HepG2 (cell line): ENCODE measurements around the gene SLC30A4. TPM values are rescaled to one million over a fixed set of nuclear protein-coding genes. Genes with fewer than 3 reads are reported as not detected.

ENCODE experiments used
- ATF1 ChIP-seq: IDR thresholded peaks from 2 replicates; pipeline ENCODE4 v1.6.1; 2016; ENCODE audit warnings: mild to moderate bottlenecking, control low read depth
- BHLHE40 ChIP-seq: IDR thresholded peaks from 2 replicates; pipeline ENCODE4 v1.6.1; 2011; ENCODE audit warnings: low read length, improper control_type of control experiment
- CBX1 ChIP-seq: IDR thresholded peaks from one replicate; pipeline ENCODE4 v1.6.1; 2016; ENCODE audit warnings: antibody characterized with exemption, low read depth
- HOXA5 ChIP-seq: sonication (generic); formaldehyde crosslinking; IDR thresholded peaks from 2 replicates; pipeline ENCODE4 v1.4.0; 2020; ENCODE audit warnings: missing genetic modification reagents
- PCBP1 ChIP-seq: fragments of 200-400 bp; formaldehyde crosslinking; IDR thresholded peaks from 2 replicates; pipeline ENCODE4 v1.6.1; 2017; ENCODE audit warnings: mild to moderate bottlenecking, low read depth, low read length, borderline replicate concordance
- PLRG1 ChIP-seq: fragments of 450-650 bp; conservative IDR thresholded peaks from 2 replicates; pipeline ENCODE4 v1.6.1; 2016
- ZBTB20 ChIP-seq: sonication (generic); formaldehyde crosslinking; IDR thresholded peaks from 2 replicates; pipeline ENCODE4 v1.8.1; 2023; ENCODE audit warnings: missing genetic modification reagents, low read depth, mild to moderate bottlenecking, borderline replicate concordance
- ZNF253 ChIP-seq: sonication (generic); formaldehyde crosslinking; IDR thresholded peaks from 2 replicates; pipeline ENCODE4 v1.8.0; 2022; ENCODE audit warnings: mild to moderate bottlenecking, missing genetic modification reagents, borderline replicate concordance
- ZNF292 ChIP-seq: sonication (generic); formaldehyde crosslinking; IDR thresholded peaks from 2 replicates; pipeline ENCODE4 v1.8.1; 2022; ENCODE audit warnings: mild to moderate bottlenecking, low read depth, missing genetic modification reagents, borderline replicate concordance
- ZNF660 ChIP-seq: sonication (generic); formaldehyde crosslinking; IDR thresholded peaks from 2 replicates; pipeline ENCODE4 v1.5.1; 2020; ENCODE audit warnings: mild to moderate bottlenecking, low read depth, missing genetic modification reagents, borderline replicate concordance
- ZNF7 ChIP-seq: IDR thresholded peaks from 2 replicates; pipeline ENCODE4 v1.6.1; 2016; ENCODE audit warnings: missing biosample characterization, missing genetic modification reagents
- polyA plus RNA-seq, 8 experiments: library from polyadenylated mRNA; depleted of rRNA in 3 of 8; stranded (reverse) in 7 of 8; unstranded in 1 of 8; fragments of >200 nt; fragmentation: Illumina TruSeq in 4 of 8; extraction: Trizol in 4 of 8; gene quantifications; 2 replicates each; pipeline versions ENCODE4 v1.2.1 to v1.2.3, GENCODE V29; 2011 to 2016; ENCODE audit warnings: low read depth in 4 of 8, missing spikeins in 1 of 8, mixed read lengths in 1 of 8; ENCODE audit not compliant: insufficient read depth in 1 of 8
- total RNA-seq, 5 experiments: library from RNA; depleted of rRNA; stranded (reverse); fragments of >200 nt; fragmentation: Illumina TruSeq; extraction: Trizol; gene quantifications; 2 replicates each; pipeline ENCODE4 v1.2.3, GENCODE V29; 2016; ENCODE audit warnings: low read depth in 1 of 5
- TF ChIP-seq, protein P1 (sequence below): IDR thresholded peaks from 2 replicates; pipeline ENCODE4 v1.6.1; 2016; ENCODE audit warnings: control low read depth
- TF ChIP-seq, protein P2 (sequence below): IDR thresholded peaks from 2 replicates; pipeline ENCODE4 v1.6.1; 2012; ENCODE audit warnings: inconsistent platforms
- TF ChIP-seq, protein P3 (sequence below): sonication (generic); formaldehyde crosslinking; IDR thresholded peaks from 2 replicates; pipeline ENCODE4 v1.4.0; 2020; ENCODE audit warnings: missing genetic modification reagents
- TF ChIP-seq, protein P4 (sequence below): sonication (generic); formaldehyde crosslinking; IDR thresholded peaks from 2 replicates; pipeline ENCODE4 v1.4.0; 2020; ENCODE audit warnings: missing genetic modification reagents
- TF ChIP-seq, protein P5 (sequence below): sonication (generic); formaldehyde crosslinking; IDR thresholded peaks from 2 replicates; pipeline ENCODE4 v1.9.0; 2022; ENCODE audit warnings: missing genetic modification reagents, mild to moderate bottlenecking, borderline replicate concordance
- TF ChIP-seq, protein P6 (sequence below): sonication (generic); formaldehyde crosslinking; IDR thresholded peaks from 2 replicates; pipeline ENCODE4 v1.5.0; 2020; ENCODE audit warnings: mild to moderate bottlenecking, missing genetic modification reagents

SLC30A4 gene
- total and polyA plus RNA-seq, 2 of the 13 experiments (the other 11 are each of a cell fraction or from before 2014, with no cell fraction given) = 0.01 to 0.04 TPM

DNA sequence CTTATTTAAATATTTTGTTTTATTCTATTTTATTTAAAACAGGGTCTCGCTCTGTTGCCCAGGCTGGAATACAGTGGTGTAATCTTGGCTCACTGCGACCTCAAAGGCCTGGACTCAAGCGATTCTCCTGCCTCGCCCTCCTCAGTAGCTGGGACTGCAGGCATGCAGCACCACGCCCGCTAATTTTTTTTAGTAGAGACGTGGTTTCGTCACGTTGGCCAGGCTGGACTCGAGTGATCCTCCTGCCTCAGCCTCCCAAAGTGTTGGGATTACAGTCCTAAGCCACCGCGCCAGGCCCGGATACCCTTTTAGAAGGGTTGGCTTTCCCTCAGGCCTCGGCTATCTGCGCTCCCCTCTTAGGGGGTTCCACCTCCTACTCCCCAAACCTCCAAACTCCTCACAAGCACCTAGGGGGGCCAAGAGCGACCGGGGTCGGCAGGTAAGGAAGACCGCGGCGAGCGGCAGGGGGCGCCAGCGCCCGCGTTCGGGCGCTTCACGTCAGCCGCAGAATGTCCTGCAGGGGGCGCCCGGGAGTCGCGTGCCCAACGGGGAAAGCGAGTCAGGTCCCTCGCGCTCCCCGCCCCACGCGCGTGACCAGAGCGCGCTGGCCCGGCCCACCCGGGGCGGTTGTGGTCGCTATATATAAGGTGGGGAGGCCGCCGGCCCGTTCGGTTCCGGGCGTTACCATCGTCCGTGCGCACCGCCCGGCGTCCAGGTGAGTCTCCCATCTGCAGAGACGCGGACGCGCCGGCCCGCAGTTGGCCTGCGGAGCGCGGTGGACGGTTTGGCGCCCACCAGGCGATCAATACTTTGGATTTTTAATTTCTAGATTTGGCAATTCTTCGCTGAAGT lies 92.4 kb downstream of the SLC30A4 start (continued):
- TF ChIP-seq ZNF253 (CRISPR knock-in tag) (no peak), BHLHE40 (0 out of 2 replicates have a peak, but pooled peaks have one; percentile 8), HOXA5 (CRISPR knock-in tag) (no peak), ZBTB20 (CRISPR knock-in tag) (peak; percentile 27; the same call in 1 of the 2 replicates), PCBP1 (no peak), ZNF660 (CRISPR knock-in tag) (no peak), PLRG1 (no peak), ATF1 (CRISPR knock-in tag) (no peak), CBX1 (peak; percentile 83), ZNF7 (no peak), ZNF292 (CRISPR knock-in tag) (no peak)
- TF ChIP-seq, protein P1, sequence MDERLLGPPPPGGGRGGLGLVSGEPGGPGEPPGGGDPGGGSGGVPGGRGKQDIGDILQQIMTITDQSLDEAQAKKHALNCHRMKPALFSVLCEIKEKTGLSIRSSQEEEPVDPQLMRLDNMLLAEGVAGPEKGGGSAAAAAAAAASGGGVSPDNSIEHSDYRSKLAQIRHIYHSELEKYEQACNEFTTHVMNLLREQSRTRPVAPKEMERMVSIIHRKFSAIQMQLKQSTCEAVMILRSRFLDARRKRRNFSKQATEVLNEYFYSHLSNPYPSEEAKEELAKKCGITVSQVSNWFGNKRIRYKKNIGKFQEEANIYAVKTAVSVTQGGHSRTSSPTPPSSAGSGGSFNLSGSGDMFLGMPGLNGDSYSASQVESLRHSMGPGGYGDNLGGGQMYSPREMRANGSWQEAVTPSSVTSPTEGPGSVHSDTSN (CRISPR knock-in tag) = no peak
- TF ChIP-seq, protein P2, sequence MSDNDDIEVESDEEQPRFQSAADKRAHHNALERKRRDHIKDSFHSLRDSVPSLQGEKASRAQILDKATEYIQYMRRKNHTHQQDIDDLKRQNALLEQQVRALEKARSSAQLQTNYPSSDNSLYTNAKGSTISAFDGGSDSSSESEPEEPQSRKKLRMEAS = peak; percentile 48; the same call in 1 of the 2 replicates
- TF ChIP-seq, protein P3, sequence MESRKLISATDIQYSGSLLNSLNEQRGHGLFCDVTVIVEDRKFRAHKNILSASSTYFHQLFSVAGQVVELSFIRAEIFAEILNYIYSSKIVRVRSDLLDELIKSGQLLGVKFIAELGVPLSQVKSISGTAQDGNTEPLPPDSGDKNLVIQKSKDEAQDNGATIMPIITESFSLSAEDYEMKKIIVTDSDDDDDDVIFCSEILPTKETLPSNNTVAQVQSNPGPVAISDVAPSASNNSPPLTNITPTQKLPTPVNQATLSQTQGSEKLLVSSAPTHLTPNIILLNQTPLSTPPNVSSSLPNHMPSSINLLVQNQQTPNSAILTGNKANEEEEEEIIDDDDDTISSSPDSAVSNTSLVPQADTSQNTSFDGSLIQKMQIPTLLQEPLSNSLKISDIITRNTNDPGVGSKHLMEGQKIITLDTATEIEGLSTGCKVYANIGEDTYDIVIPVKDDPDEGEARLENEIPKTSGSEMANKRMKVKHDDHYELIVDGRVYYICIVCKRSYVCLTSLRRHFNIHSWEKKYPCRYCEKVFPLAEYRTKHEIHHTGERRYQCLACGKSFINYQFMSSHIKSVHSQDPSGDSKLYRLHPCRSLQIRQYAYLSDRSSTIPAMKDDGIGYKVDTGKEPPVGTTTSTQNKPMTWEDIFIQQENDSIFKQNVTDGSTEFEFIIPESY (CRISPR knock-in tag) = peak; percentile 34; the same call in 1 of the 2 replicates
- TF ChIP-seq, protein P4, sequence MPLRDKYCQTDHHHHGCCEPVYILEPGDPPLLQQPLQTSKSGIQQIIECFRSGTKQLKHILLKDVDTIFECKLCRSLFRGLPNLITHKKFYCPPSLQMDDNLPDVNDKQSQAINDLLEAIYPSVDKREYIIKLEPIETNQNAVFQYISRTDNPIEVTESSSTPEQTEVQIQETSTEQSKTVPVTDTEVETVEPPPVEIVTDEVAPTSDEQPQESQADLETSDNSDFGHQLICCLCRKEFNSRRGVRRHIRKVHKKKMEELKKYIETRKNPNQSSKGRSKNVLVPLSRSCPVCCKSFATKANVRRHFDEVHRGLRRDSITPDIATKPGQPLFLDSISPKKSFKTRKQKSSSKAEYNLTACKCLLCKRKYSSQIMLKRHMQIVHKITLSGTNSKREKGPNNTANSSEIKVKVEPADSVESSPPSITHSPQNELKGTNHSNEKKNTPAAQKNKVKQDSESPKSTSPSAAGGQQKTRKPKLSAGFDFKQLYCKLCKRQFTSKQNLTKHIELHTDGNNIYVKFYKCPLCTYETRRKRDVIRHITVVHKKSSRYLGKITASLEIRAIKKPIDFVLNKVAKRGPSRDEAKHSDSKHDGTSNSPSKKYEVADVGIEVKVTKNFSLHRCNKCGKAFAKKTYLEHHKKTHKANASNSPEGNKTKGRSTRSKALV = peak; percentile 88
- TF ChIP-seq, protein P5, sequence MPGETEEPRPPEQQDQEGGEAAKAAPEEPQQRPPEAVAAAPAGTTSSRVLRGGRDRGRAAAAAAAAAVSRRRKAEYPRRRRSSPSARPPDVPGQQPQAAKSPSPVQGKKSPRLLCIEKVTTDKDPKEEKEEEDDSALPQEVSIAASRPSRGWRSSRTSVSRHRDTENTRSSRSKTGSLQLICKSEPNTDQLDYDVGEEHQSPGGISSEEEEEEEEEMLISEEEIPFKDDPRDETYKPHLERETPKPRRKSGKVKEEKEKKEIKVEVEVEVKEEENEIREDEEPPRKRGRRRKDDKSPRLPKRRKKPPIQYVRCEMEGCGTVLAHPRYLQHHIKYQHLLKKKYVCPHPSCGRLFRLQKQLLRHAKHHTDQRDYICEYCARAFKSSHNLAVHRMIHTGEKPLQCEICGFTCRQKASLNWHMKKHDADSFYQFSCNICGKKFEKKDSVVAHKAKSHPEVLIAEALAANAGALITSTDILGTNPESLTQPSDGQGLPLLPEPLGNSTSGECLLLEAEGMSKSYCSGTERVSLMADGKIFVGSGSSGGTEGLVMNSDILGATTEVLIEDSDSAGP (CRISPR knock-in tag) = peak; percentile 78; the same call in 1 of the 2 replicates
- TF ChIP-seq, protein P6, sequence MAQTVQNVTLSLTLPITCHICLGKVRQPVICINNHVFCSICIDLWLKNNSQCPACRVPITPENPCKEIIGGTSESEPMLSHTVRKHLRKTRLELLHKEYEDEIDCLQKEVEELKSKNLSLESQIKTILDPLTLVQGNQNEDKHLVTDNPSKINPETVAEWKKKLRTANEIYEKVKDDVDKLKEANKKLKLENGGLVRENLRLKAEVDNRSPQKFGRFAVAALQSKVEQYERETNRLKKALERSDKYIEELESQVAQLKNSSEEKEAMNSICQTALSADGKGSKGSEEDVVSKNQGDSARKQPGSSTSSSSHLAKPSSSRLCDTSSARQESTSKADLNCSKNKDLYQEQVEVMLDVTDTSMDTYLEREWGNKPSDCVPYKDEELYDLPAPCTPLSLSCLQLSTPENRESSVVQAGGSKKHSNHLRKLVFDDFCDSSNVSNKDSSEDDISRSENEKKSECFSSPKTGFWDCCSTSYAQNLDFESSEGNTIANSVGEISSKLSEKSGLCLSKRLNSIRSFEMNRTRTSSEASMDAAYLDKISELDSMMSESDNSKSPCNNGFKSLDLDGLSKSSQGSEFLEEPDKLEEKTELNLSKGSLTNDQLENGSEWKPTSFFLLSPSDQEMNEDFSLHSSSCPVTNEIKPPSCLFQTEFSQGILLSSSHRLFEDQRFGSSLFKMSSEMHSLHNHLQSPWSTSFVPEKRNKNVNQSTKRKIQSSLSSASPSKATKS (CRISPR knock-in tag) = no peak; the same call in 1 of the 2 replicates
